Endothelial cell (in vitro differentiated cells): Measurements from ENCODE around the gene RBBP8. TPM values are rescaled to one million over a fixed set of nuclear protein-coding genes. Genes with fewer than 3 reads are reported as not detected.

Experiments used
- DNase-seq: peaks from one replicate; pipeline ENCODE4 v3.0.0; 2021; ENCODE audit warnings: low spot score
- H3K27ac Mint-ChIP-seq: one replicate; pipeline ENCODE4 v1.8.0; 2021; ENCODE audit warnings: mixed read lengths, inconsistent platforms; ENCODE audit not compliant: unreplicated experiment
- H3K27me3 Mint-ChIP-seq: one replicate; pipeline ENCODE4 v1.8.0; 2021; ENCODE audit warnings: mild to moderate bottlenecking, moderate library complexity, mixed read lengths, inconsistent platforms; ENCODE audit not compliant: unreplicated experiment
- H3K36me3 Mint-ChIP-seq: one replicate; pipeline ENCODE4 v1.8.0; 2021; ENCODE audit warnings: mild to moderate bottlenecking, low read depth, mixed read lengths, inconsistent platforms; ENCODE audit not compliant: unreplicated experiment
- H3K4me1 Mint-ChIP-seq: one replicate; pipeline ENCODE4 v1.8.0; 2021; ENCODE audit warnings: mild to moderate bottlenecking, mixed read lengths, inconsistent platforms; ENCODE audit not compliant: unreplicated experiment
- H3K4me3 Mint-ChIP-seq: one replicate; pipeline ENCODE4 v1.8.0; 2021; ENCODE audit warnings: mild to moderate bottlenecking, mixed read lengths, inconsistent platforms; ENCODE audit not compliant: unreplicated experiment
- H3K9me3 Mint-ChIP-seq: one replicate; pipeline ENCODE4 v1.8.0; 2021; ENCODE audit warnings: mixed read lengths, inconsistent platforms; ENCODE audit not compliant: unreplicated experiment
- total RNA-seq: library from RNA; stranded (reverse); fragmentation: NEBNext Ultra II Directional; extraction: Animal tissue kit (Norgen Biotek cat#: 25700); gene quantifications from one replicate; pipeline ENCODE4 v1.2.1, GENCODE V29; 2021; ENCODE audit not compliant: unreplicated experiment
- TF ChIP-seq, protein P1 (sequence below): fragments of 200-600 bp; sonication (generic); IDR thresholded peaks from one replicate; pipeline ENCODE4 v1.5.0; 2021; ENCODE audit warnings: antibody characterized with exemption; ENCODE audit not compliant: unreplicated experiment

Gene RBBP8
- total RNA-seq, 1 donor from 2014 or later: 27.0 TPM

DNA sequence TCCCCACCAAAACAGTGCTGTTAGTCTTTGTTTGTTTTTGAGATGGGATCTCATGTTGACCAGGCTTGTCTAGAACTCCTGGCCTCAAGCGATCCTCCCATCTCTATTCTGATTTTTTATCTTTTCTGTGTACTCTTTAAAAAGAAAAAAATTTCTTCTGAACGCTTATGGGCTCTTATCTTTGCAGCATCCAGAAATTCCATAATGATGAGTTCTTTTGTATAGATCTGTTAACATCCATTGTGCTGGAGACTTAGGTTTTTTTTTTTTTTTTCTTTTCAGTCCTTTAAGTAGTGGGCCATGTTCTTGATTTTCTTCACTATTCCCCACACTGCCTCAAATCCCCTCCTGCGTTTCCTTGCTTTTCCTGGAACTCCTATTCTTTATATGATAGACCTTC, 31.0 kb downstream of the RBBP8 start:
- Mint-ChIP-seq H3K9me3 (no peaks in the 10 kb centered on the region), H3K4me3 (no peak overlapping the region), H3K4me1 (no peaks in the 10 kb centered on the region), H3K27me3 (no peaks in the 10 kb centered on the region), H3K36me3 (no peaks in the 10 kb centered on the region), H3K27ac (no peak overlapping the region)
- DNase-seq: no peak
- TF ChIP-seq, protein P1, sequence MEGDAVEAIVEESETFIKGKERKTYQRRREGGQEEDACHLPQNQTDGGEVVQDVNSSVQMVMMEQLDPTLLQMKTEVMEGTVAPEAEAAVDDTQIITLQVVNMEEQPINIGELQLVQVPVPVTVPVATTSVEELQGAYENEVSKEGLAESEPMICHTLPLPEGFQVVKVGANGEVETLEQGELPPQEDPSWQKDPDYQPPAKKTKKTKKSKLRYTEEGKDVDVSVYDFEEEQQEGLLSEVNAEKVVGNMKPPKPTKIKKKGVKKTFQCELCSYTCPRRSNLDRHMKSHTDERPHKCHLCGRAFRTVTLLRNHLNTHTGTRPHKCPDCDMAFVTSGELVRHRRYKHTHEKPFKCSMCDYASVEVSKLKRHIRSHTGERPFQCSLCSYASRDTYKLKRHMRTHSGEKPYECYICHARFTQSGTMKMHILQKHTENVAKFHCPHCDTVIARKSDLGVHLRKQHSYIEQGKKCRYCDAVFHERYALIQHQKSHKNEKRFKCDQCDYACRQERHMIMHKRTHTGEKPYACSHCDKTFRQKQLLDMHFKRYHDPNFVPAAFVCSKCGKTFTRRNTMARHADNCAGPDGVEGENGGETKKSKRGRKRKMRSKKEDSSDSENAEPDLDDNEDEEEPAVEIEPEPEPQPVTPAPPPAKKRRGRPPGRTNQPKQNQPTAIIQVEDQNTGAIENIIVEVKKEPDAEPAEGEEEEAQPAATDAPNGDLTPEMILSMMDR: no peak

DNA sequence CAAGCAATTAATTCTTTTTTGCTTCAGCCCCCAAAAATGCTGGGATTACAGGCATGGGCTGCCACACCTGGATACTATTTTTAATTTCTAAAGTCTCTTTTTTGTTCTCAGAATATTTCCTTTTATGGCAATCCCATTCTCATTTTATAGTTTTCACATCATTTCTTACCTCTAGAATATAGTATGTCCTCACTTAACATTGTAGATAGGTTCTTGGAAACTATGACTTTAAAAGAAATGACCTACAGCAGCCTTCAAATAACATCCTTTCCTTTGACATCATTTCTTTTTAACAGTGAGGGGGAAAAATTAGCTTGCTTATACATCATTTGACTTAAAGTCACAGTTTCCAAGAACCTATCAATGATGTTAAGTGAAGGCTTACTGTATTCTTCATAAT, 31.6 kb downstream of the RBBP8 start:
- Mint-ChIP-seq H3K4me1 (no peaks in the 10 kb centered on the region), H3K27ac (no peak overlapping the region), H3K4me3 (no peak overlapping the region), H3K9me3 (no peaks in the 10 kb centered on the region), H3K36me3 (no peaks in the 10 kb centered on the region), H3K27me3 (no peaks in the 10 kb centered on the region)
- TF ChIP-seq, protein P1: no peak
- no peak for DNase-seq

DNA sequence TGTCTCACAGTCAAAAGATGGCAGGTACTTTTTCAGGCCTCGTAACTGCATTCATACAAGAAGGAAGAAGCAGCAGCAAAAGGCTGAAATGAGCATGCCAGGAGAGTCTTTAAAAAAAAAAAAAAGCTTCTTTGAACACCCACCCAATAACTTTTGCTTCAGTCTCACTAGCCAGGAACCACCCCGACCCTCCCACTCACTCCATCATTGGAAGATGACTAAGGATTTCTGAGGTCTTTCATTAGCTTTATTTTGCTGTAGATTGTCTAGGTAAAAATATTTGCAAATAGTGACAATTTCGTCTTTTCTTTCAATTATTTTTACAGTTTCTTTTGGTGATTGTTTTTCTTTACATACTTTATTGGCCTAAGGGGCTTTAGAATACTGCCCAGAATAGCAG, 37.9 kb downstream of the RBBP8 start:
- Mint-ChIP-seq H3K4me3 (no peak overlapping the region), H3K4me1 (no peaks in the 10 kb centered on the region), H3K36me3 (no peaks in the 10 kb centered on the region), H3K27me3 (no peaks in the 10 kb centered on the region), H3K27ac (no peak overlapping the region), H3K9me3 (no peaks in the 10 kb centered on the region)
- TF ChIP-seq, protein P1: no peak
- DNase-seq: no peak

DNA sequence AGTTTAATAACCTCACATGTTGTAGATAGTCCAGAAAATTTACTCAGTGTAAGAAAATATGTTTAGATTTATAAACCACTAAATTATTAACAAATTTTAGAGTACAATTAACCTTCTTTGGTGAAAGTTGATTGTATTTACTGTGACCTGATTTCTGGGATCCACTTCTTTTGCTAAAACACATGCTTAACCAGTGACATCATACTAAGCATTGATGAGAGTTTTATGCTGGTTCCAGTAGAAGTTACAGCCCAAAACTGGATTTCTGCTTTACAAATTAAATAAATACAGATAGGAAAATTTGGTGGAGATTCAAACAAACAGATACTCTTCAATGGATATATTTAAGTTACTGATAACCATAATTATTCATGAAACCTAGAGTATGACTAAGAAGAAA, 40.9 kb downstream of the RBBP8 start:
- TF ChIP-seq, protein P1: no peak
- Mint-ChIP-seq H3K9me3 (no peaks in the 10 kb centered on the region), H3K27me3 (no peaks in the 10 kb centered on the region), H3K27ac (no peak overlapping the region), H3K4me3 (no peak overlapping the region), H3K4me1 (peaks cover 7% of the 10 kb centered on the region), H3K36me3 (no peaks in the 10 kb centered on the region)
- no peak for DNase-seq

DNA sequence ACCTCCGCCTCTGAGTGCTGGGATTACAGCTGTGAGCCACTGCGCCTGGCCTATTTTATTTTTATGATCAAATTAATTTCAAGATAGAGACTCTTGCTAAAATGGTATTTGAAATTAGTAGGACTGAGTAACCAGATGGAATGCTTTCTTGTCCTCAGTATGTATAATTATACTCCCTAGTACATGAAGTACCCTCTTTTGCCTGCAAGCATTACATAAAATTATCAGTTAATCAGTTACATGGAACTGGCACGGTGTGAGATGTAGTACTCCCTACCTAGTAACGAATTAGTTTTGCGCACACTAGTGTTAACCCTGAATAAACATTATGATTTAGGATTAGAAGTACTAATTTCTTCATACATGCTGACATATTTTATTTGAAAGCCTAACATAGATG, 41.6 kb downstream of the RBBP8 start:
- no peak overlapping the region for H3K27ac Mint-ChIP-seq
- H3K36me3 Mint-ChIP-seq: no peaks in the 10 kb centered on the region
- H3K4me3 Mint-ChIP-seq: no peak overlapping the region
- no peak for DNase-seq
- no peaks in the 10 kb centered on the region for H3K27me3 Mint-ChIP-seq
- TF ChIP-seq, protein P1: no peak
- H3K9me3 Mint-ChIP-seq: no peaks in the 10 kb centered on the region
- peaks cover 7% of the 10 kb centered on the region for H3K4me1 Mint-ChIP-seq
